Left lung (tissue), 10 donors: ENCODE measurements around the gene MSRB2. TPM values are rescaled to one million over a fixed set of nuclear protein-coding genes. Genes with fewer than 3 reads are reported as not detected.
A peak's percentile ranks its signal among the peaks of the same experiment; 100 is the strongest.

Experiments used
- ATAC-seq: fragments of 200-7000 bp; cut with Tn5 transposase; one replicate; pipeline ENCODE4 v1.9.1; 2020; ENCODE audit warnings: moderate library complexity
- DNase-seq, 4 donors: peaks; one replicate each; pipeline ENCODE4 v3.0.0-alpha.2; 2013 to 2020
- H3K27ac ChIP-seq, 2 donors: fragments of 200-600 bp; sonication (generic) in 1 of 2; one replicate each; pipeline versions ENCODE4 v1.5.0 to v1.8.0; 2020 to 2021
- H3K27me3 ChIP-seq, 2 donors: fragments of 200-600 bp; sonication (generic) in 1 of 2; one replicate each; pipeline versions ENCODE4 v1.5.0 to v1.8.0; 2020 to 2021
- H3K36me3 ChIP-seq, 2 donors: fragments of 200-600 bp; sonication (generic) in 1 of 2; one replicate each; pipeline versions ENCODE4 v1.5.0 to v1.8.0; 2020 to 2021
- H3K4me1 ChIP-seq, 2 donors: fragments of 200-600 bp; one replicate each; pipeline ENCODE4 v1.8.0; 2021
- H3K4me3 ChIP-seq, 2 donors: fragments of 200-600 bp; sonication (generic) in 1 of 2; one replicate each; pipeline versions ENCODE4 v1.5.0 to v1.8.0; 2020 to 2021; ENCODE audit warnings: mild to moderate bottlenecking in 1 of 2
- H3K9me3 ChIP-seq, 2 donors: fragments of 200-600 bp; sonication (generic) in 1 of 2; one replicate each; pipeline versions ENCODE4 v1.5.0 to v1.8.0; 2020 to 2021
- intact Hi-C, 2 donors: fragments of 100-400 bp; cut with DNase I; formaldehyde crosslinking; loops; one replicate each; pipeline versions ENCODE4 v1.11.2 to v1.14.2; 2022
- polyA plus RNA-seq, 6 donors: library from polyadenylated mRNA; unstranded; fragments of 120-200 nt; gene quantifications; one replicate each; pipeline ENCODE4 v1.2.1, GENCODE V29; 2013; ENCODE audit not compliant: insufficient read length in 6 of 6
- total RNA-seq, 2 donors: library from RNA; stranded (reverse); fragmentation: NEBNext Ultra II Directional; extraction: Animal tissue kit (Norgen Biotek cat#: 25700); gene quantifications; one replicate each; pipeline ENCODE4 v1.2.1, GENCODE V29; 2021
- TF ChIP-seq, protein P1 (sequence below), 2 donors: fragments of 200-600 bp; sonication (generic) in 1 of 2; IDR thresholded peaks; one replicate each; pipeline versions ENCODE4 v1.5.0 to v1.8.0; 2021; ENCODE audit warnings: antibody characterized with exemption in 2 of 2
- donor health status: DM: no; HTN: yes; CAD: no.
- donor health status: DM: no; HTN: no; CAD: no.

The MSRB2 gene
- total and polyA plus RNA-seq, 8 donors = 28.0 to 41.0 (median 38.0) TPM

- intact Hi-C loops = no loop called here
- no peak overlapping the region for H3K4me3 ChIP-seq
- peaks cover 0 to 13% of the 10 kb centered on the region in 2 donors for H3K27me3 ChIP-seq
- H3K4me1 ChIP-seq = no peaks in the 10 kb centered on the region
- no peak for DNase-seq
- no peak overlapping the region for H3K27ac ChIP-seq
- TF ChIP-seq, protein P1, sequence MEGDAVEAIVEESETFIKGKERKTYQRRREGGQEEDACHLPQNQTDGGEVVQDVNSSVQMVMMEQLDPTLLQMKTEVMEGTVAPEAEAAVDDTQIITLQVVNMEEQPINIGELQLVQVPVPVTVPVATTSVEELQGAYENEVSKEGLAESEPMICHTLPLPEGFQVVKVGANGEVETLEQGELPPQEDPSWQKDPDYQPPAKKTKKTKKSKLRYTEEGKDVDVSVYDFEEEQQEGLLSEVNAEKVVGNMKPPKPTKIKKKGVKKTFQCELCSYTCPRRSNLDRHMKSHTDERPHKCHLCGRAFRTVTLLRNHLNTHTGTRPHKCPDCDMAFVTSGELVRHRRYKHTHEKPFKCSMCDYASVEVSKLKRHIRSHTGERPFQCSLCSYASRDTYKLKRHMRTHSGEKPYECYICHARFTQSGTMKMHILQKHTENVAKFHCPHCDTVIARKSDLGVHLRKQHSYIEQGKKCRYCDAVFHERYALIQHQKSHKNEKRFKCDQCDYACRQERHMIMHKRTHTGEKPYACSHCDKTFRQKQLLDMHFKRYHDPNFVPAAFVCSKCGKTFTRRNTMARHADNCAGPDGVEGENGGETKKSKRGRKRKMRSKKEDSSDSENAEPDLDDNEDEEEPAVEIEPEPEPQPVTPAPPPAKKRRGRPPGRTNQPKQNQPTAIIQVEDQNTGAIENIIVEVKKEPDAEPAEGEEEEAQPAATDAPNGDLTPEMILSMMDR (IDR thresholded peaks at IDR 0.05) = no peak
- no peaks in the 10 kb centered on the region for H3K36me3 ChIP-seq
- H3K9me3 ChIP-seq = no peaks in the 10 kb centered on the region
- ATAC-seq = no peak
Measured at GRCh38 chr10:23051278-23051677, 44.1 kb upstream of the MSRB2 start.

DNA sequence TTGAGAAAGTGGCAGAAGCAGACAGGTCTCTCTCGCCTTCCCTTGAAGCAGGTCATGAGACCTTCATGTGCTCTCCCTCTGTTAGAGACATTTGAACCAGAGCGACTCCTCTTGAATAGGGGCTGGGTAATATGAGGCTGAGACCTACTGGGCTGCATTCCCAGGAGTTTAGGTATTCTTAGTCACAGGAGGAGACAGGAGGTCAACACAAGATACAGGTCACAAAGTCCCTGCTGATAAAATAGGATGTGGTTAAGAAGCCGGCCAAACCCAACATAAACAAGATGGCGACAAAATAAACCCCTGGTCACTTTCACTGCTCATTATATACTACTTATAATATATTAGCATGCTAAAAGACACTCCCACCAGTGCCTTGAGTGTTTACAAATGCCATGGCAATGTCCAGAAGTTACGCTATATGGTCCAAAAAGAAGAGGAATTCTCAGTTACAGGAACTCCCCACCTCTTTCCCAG lies 43.5 kb upstream of the MSRB2 start:
- intact Hi-C loops = no loop called here
- ATAC-seq (no peak), DNase-seq (no peak)
- Histone ChIP-seq H3K36me3 (no peaks in the 10 kb centered on the region), H3K27ac (no peak overlapping the region), H3K27me3 (peaks cover 0 to 13% of the 10 kb centered on the region in 2 donors), H3K4me3 (no peak overlapping the region), H3K4me1 (no peaks in the 10 kb centered on the region), H3K9me3 (no peaks in the 10 kb centered on the region)
- TF ChIP-seq, protein P1 (IDR thresholded peaks at IDR 0.05) = no peak

GRCh38 chr10:23053036-23053435 lies 42.3 kb upstream of the MSRB2 start:
- intact Hi-C loops = no loop called here
- Histone ChIP-seq H3K27me3 (peaks cover 0 to 13% of the 10 kb centered on the region in 2 donors), H3K4me3 (no peak overlapping the region), H3K27ac (no peak overlapping the region), H3K4me1 (no peaks in the 10 kb centered on the region), H3K9me3 (no peaks in the 10 kb centered on the region), H3K36me3 (no peaks in the 10 kb centered on the region)
- TF ChIP-seq, protein P1 (IDR thresholded peaks at IDR 0.05) = no peak
- peak in 3 of 4 donors; percentile 28 to 76 (median 69) for DNase-seq
- ATAC-seq = peak; percentile 98

- H3K4me3 ChIP-seq = no peak overlapping the region
- TF ChIP-seq, protein P1 (IDR thresholded peaks at IDR 0.05) = no peak
- no peaks in the 10 kb centered on the region for H3K27me3 ChIP-seq
- no peak for ATAC-seq
- no peaks in the 10 kb centered on the region for H3K36me3 ChIP-seq
- intact Hi-C loops = no loop called here
- no peak overlapping the region for H3K27ac ChIP-seq
- no peaks in the 10 kb centered on the region for H3K9me3 ChIP-seq
- no peaks in the 10 kb centered on the region for H3K4me1 ChIP-seq
- DNase-seq = no peak
Measured at GRCh38 chr10:23055424-23056185, 39.8 kb upstream of the MSRB2 start.

DNA sequence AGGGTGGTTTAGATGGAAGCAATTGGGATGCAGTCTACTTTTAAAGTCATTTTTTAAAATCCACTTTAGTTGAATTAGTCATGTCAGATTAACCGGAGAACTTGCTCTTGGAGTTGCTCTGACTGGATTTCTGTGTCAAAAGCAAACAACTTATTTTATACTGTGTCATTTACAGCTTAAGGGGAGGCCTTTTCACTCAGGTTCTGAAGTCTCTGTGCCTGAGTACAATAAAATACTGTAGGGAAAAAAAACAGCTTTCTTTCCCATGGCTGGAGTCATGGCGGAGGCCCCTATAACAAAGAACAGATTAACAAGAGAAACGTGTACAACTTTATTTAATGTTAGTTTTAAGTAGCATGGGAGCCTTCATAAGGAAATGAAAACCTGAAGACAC lies 39.2 kb upstream of the MSRB2 start:
- Histone ChIP-seq H3K4me3 (no peak overlapping the region), H3K9me3 (no peaks in the 10 kb centered on the region), H3K27ac (no peak overlapping the region), H3K4me1 (no peaks in the 10 kb centered on the region), H3K36me3 (no peaks in the 10 kb centered on the region), H3K27me3 (no peaks in the 10 kb centered on the region)
- ATAC-seq (no peak), DNase-seq (no peak)
- intact Hi-C loops = no loop called here
- TF ChIP-seq, protein P1 (IDR thresholded peaks at IDR 0.05) = no peak
